H1 (cell line): ENCODE data around the gene AMPD3. TPM values are rescaled to one million over a fixed set of nuclear protein-coding genes. Genes with fewer than 3 reads are reported as not detected.
A peak's percentile ranks its signal among the peaks of the same experiment; 100 is the strongest.

Experiments
- CTCF ChIA-PET: fragments of 300-600 bp; sonication (Branson Sonifier 250); formaldehyde crosslinking; loops from one replicate; lab custom pipeline; 2021; ENCODE audit not compliant: partially characterized antibody; lab: Charles Lee
- POLR2A ChIA-PET: fragments of 300-600 bp; sonication (Branson Sonifier 250); formaldehyde crosslinking; loops from one replicate; lab custom pipeline; 2021; ENCODE audit warnings: inconsistent platforms; ENCODE audit not compliant: partially characterized antibody; lab: Charles Lee
- DNase-seq, 2 experiments: peaks; one replicate each; pipeline versions ENCODE4 v3.0.0 to v3.0.0-alpha.2; 2010 to 2022; ENCODE audit warnings: low spot score in 2 of 2, low read depth in 1 of 2, mixed read lengths in 1 of 2
- FAIRE-seq: peaks from 2 replicates; lab custom pipeline; 2011; peaks lifted over from hg19 to GRCh38; lab: Jason Lieb, UNC
- H2AFZ ChIP-seq: 2 replicates; pipeline ENCODE4 v1.8.1; 2012; ENCODE audit warnings: low read length, inconsistent platforms
- H2AK5ac ChIP-seq: 2 replicates; pipeline ENCODE4 v1.6.1; 2013; ENCODE audit warnings: low read depth, low read length
- H2BK120ac ChIP-seq: replicated peaks from 2 replicates; pipeline ENCODE3; 2013; ENCODE audit warnings: low read depth, low read length, inconsistent platforms
- H2BK12ac ChIP-seq: 2 replicates; pipeline ENCODE4 v1.6.1; 2013; ENCODE audit warnings: low read depth, low read length
- H2BK15ac ChIP-seq: 2 replicates; pipeline ENCODE4 v1.6.1; 2013; ENCODE audit warnings: low read length
- H2BK20ac ChIP-seq: 2 replicates; pipeline ENCODE4 v1.6.1; 2013; ENCODE audit warnings: low read length
- H2BK5ac ChIP-seq: 2 replicates; pipeline ENCODE4 v1.6.1; 2013; ENCODE audit warnings: low read depth, low read length
- H3K14ac ChIP-seq: 2 replicates; pipeline ENCODE4 v1.6.1; 2013; ENCODE audit warnings: inconsistent platforms; ENCODE audit not compliant: insufficient read length
- H3K18ac ChIP-seq: 2 replicates; pipeline ENCODE4 v1.6.1; 2013; ENCODE audit warnings: low read length; ENCODE audit errors: extremely low read depth
- H3K23ac ChIP-seq: 2 replicates; pipeline ENCODE4 v1.6.1; 2013; ENCODE audit warnings: inconsistent platforms; ENCODE audit not compliant: insufficient read length
- H3K23me2 ChIP-seq: 2 replicates; pipeline ENCODE4 v1.6.1; 2013; ENCODE audit warnings: low read depth, low read length
- H3K27ac ChIP-seq: 2 replicates; pipeline ENCODE4 v1.6.1; 2011; ENCODE audit warnings: low read depth, low read length, inconsistent platforms
- H3K27me3 ChIP-seq, 4 experiments: replicated peaks in 1 of 4; 1 replicate in 1 of 4; 2 replicates in 3 of 4; pipeline versions ENCODE4 v1.6.1 to v1.8.1; 2011 to 2013; ENCODE audit warnings: low read length in 3 of 4, mild to moderate bottlenecking in 3 of 4, inconsistent platforms in 2 of 4, mixed read lengths in 2 of 4, moderate library complexity in 1 of 4; ENCODE audit not compliant: control insufficient read depth in 3 of 4, insufficient read depth in 3 of 4; ENCODE audit errors: extremely low read depth in 1 of 4
- H3K36me3 ChIP-seq, 4 experiments: 2 replicates each; pipeline versions ENCODE4 v1.6.1 to v1.8.1; 2011 to 2013; ENCODE audit warnings: mild to moderate bottlenecking in 4 of 4, low read length in 3 of 4, moderate library complexity in 2 of 4, control low read depth in 1 of 4, inconsistent platforms in 1 of 4; ENCODE audit not compliant: insufficient read depth in 4 of 4, control insufficient read depth in 2 of 4
- H3K4ac ChIP-seq: replicated peaks from 2 replicates; pipeline ENCODE3; 2013; ENCODE audit warnings: low read length, low read depth, mixed read lengths, inconsistent platforms; ENCODE audit not compliant: insufficient read length
- H3K4me1 ChIP-seq, 4 experiments: replicated peaks in 1 of 4; 1 replicate in 1 of 4; 2 replicates in 3 of 4; pipeline versions ENCODE4 v1.6.1 to v1.8.1; 2011 to 2013; ENCODE audit warnings: low read length in 3 of 4, inconsistent platforms in 2 of 4, mixed read lengths in 1 of 4; ENCODE audit not compliant: insufficient read depth in 4 of 4, control insufficient read depth in 3 of 4
- H3K4me2 ChIP-seq, 2 experiments: 2 replicates each; pipeline versions ENCODE4 v1.6.1 to v1.8.1; 2011 to 2013; ENCODE audit warnings: low read depth in 2 of 2, low read length in 2 of 2, control low read depth in 1 of 2, inconsistent platforms in 1 of 2, mild to moderate bottlenecking in 1 of 2; ENCODE audit not compliant: insufficient read depth in 1 of 2
- H3K4me3 ChIP-seq, 4 experiments: fragments of 200-600, 300-600 bp in 1 of 4; sonication (generic), shearing (Covaris generic), sonication (Bioruptor Twin) in 1 of 4; 2 replicates each; pipeline versions ENCODE4 v1.5.1 to v1.8.1; 2011 to 2016; ENCODE audit warnings: low read length in 4 of 4, low read depth in 3 of 4, control low read depth in 2 of 4, inconsistent platforms in 2 of 4, mild to moderate bottlenecking in 2 of 4, mixed read lengths in 1 of 4, moderate library complexity in 1 of 4; ENCODE audit not compliant: insufficient read depth in 2 of 4; ENCODE audit errors: extremely low read depth in 1 of 4
- H3K56ac ChIP-seq: replicated peaks from 2 replicates; pipeline ENCODE3; 2013; ENCODE audit warnings: low read depth, mild to moderate bottlenecking, mixed read lengths, low read length, inconsistent platforms; ENCODE audit not compliant: insufficient read length
- H3K79me1 ChIP-seq: 2 replicates; pipeline ENCODE4 v1.6.1; 2013; ENCODE audit warnings: low read depth, low read length, control low read depth
- H3K79me2 ChIP-seq, 2 experiments: 2 replicates each; pipeline versions ENCODE4 v1.6.1 to v1.8.1; 2012 to 2013; ENCODE audit warnings: low read length in 2 of 2, mild to moderate bottlenecking in 2 of 2, inconsistent platforms in 1 of 2; ENCODE audit not compliant: insufficient read depth in 2 of 2, control insufficient read depth in 1 of 2
- H3K9ac ChIP-seq, 4 experiments: replicated peaks in 1 of 4; 1 replicate in 1 of 4; 2 replicates in 3 of 4; pipeline versions ENCODE4 v1.6.1 to v1.8.1; 2011 to 2013; ENCODE audit warnings: low read depth in 3 of 4, low read length in 3 of 4, control low read depth in 2 of 4, mild to moderate bottlenecking in 2 of 4, moderate library complexity in 2 of 4, inconsistent platforms in 1 of 4; ENCODE audit errors: extremely low read depth in 1 of 4
- H3K9me3 ChIP-seq, 2 experiments: 2 replicates each; pipeline versions ENCODE4 v1.6.1 to v1.8.1; 2012 to 2013; ENCODE audit warnings: mild to moderate bottlenecking in 2 of 2, moderate library complexity in 2 of 2, control low read depth in 1 of 2, inconsistent platforms in 1 of 2, low read depth in 1 of 2, low read length in 1 of 2, mixed read lengths in 1 of 2; ENCODE audit not compliant: insufficient read depth in 2 of 2
- H4K20me1 ChIP-seq, 2 experiments: replicated peaks in 1 of 2; 2 replicates each; pipeline versions ENCODE3 to v1.8.1; 2011 to 2013; ENCODE audit warnings: inconsistent platforms in 2 of 2, low read length in 2 of 2, mild to moderate bottlenecking in 1 of 2; ENCODE audit not compliant: insufficient read depth in 2 of 2, control insufficient read depth in 1 of 2
- H4K5ac ChIP-seq: 2 replicates; pipeline ENCODE4 v1.6.1; 2013; ENCODE audit warnings: low read length, low read depth, mixed read lengths, inconsistent platforms; ENCODE audit not compliant: insufficient read length
- H4K8ac ChIP-seq: 2 replicates; pipeline ENCODE4 v1.8.0; 2013; ENCODE audit warnings: mild to moderate bottlenecking, moderate library complexity, low read length, inconsistent platforms; ENCODE audit not compliant: insufficient read depth; ENCODE audit errors: extremely low read depth
- H4K91ac ChIP-seq: replicated peaks from 2 replicates; pipeline ENCODE3; 2013; ENCODE audit warnings: low read length, mixed read lengths, inconsistent platforms; ENCODE audit not compliant: insufficient read length
- BACH1 ChIP-seq: IDR thresholded peaks from 2 replicates; pipeline ENCODE4 v1.6.1; 2012; ENCODE audit warnings: low read length, improper control_type of control experiment
- GABPA ChIP-seq: IDR thresholded peaks from 2 replicates; pipeline ENCODE4 v1.6.1; 2011; ENCODE audit warnings: mild to moderate bottlenecking, low read length, moderate library complexity, borderline replicate concordance; ENCODE audit not compliant: insufficient read depth
- JUN ChIP-seq: IDR thresholded peaks from 2 replicates; pipeline ENCODE4 v1.6.1; 2011; ENCODE audit warnings: low read depth, mild to moderate bottlenecking, improper control_type of control experiment, low read length
- KDM1A ChIP-seq: fragments of 200-600, 300-600 bp; sonication (generic); IDR thresholded peaks from 2 replicates; pipeline ENCODE4 v1.7.1; 2016; ENCODE audit warnings: mild to moderate bottlenecking, low read length, borderline replicate concordance
- KDM5A ChIP-seq: fragments of 200-600 bp; IDR thresholded peaks from 2 replicates; pipeline ENCODE4 v1.7.1; 2012; ENCODE audit warnings: mild to moderate bottlenecking, low read length, inconsistent platforms, mixed read lengths
- POLR2AphosphoS5 ChIP-seq: IDR thresholded peaks from 2 replicates; pipeline ENCODE4 v1.6.1; 2011; ENCODE audit warnings: low read depth, low read length
- SIX5 ChIP-seq: IDR thresholded peaks from 2 replicates; pipeline ENCODE4 v1.6.1; 2011; ENCODE audit warnings: mild to moderate bottlenecking, low read depth, low read length
- SP2 ChIP-seq: IDR thresholded peaks from 2 replicates; pipeline ENCODE4 v1.6.1; 2012; ENCODE audit warnings: mild to moderate bottlenecking, low read length, inconsistent platforms
- TAF7 ChIP-seq: optimal IDR thresholded peaks from 2 replicates; pipeline ENCODE3; 2011; ENCODE audit warnings: low read depth, mild to moderate bottlenecking, inconsistent platforms, low read length, moderate library complexity, borderline replicate concordance
- YY1 ChIP-seq: IDR thresholded peaks from 2 replicates; pipeline ENCODE4 v1.6.1; 2011; ENCODE audit warnings: low read depth, mild to moderate bottlenecking, low read length
- WGBS, 2 experiments: shearing (Covaris generic) in 1 of 2; methylation state at CpG; one replicate each; pipeline versions ENCODE4 v1.1.6 to v1.1.7; 2013 to 2015; ENCODE audit warnings: low lambda C conversion rate in 2 of 2, mixed read lengths in 2 of 2, inconsistent platforms in 1 of 2, low coverage in 1 of 2, missing lambda C conversion rate in 1 of 2; ENCODE audit not compliant: insufficient replicate concordance in 2 of 2, insufficient coverage in 1 of 2, insufficient read length in 1 of 2; ENCODE audit errors: extremely low coverage in 1 of 2, missing lambda C conversion rate in 1 of 2; 5-methylcytosine and 5-hydroxymethylcytosine counted together
- polyA plus RNA-seq, 7 experiments: library from polyadenylated mRNA; depleted of rRNA in 3 of 7; stranded (reverse) in 5 of 7; unstranded in 2 of 7; fragments of >200 nt in 5 of 7; fragments of 200-250 nt in 2 of 7; gene quantifications; 1 replicate in 5 of 7; 2 replicates in 1 of 7; 4 replicates in 1 of 7; pipeline versions ENCODE4 v1.2.1 to v1.2.3, GENCODE V29; 2011 to 2013; ENCODE audit warnings: missing spikeins in 2 of 7, mixed read lengths in 2 of 7
- total RNA-seq: library from RNA; stranded (reverse); fragmentation: NEBNext Ultra II Directional; extraction: Animal tissue kit (Norgen Biotek cat#: 25700); gene quantifications from 2 replicates; pipeline ENCODE4 v1.2.1, GENCODE V29; 2021

AMPD3 gene
- total and polyA plus RNA-seq, 2 of the 8 experiments (the other 6 are each of a cell fraction or from before 2014, with no cell fraction given) = 4.0 to 6.3 TPM

DNA sequence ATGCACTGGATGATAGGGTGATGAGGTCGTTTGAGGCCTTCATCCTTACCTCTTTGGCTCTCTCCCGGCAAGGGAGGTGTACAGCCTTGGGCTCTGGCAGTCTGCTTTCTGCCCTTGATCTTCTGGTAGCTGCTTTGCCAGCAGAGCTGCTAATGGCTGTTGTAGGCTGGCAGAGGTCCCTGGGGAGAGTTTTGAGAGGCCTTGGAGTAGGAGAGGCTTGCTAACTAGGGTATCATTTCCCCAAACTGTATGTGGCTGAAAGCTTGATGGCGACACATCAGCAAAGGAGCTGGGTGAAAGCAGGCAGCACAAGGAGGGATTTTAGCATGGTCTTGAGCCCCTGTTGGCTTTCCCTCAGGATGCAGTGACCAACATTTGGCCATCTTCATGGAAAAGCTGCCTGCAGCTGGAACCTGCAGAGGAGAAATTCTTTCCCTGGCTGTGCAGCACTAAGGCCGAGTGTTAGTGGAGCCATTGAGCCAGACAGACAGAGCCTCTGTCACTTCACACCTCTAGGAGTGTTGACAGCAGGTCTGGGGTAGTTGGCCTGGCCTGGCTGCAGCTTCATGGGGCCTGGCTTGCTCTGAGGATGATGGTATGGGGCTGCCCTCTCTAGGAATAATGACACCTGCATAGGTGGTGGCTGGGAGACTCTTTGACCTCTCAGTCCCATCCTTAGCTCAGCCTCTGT lies 3.5 kb upstream of the AMPD3 start:
- no peak overlapping the region for H3K56ac ChIP-seq
- H2BK12ac ChIP-seq = peak overlapping the region; percentile 71; the same call in 1 of the 2 replicates
- H3K14ac ChIP-seq = no peak overlapping the region
- H3K27me3 ChIP-seq = peaks cover 0 to 27% (median 18%) of the 10 kb centered on the region in 4 experiments; a peak in 6 of 7 replicates
- no peaks in the 10 kb centered on the region for H3K9me3 ChIP-seq
- no peak overlapping the region for H3K23ac ChIP-seq
- POLR2A ChIA-PET = interaction anchor here (0.6 to 1.2 kb wide), 5 partner anchors 9 to 146 kb away, joined by 3 to 4 read pairs (median 3); partner anchors contain the start of gene RNF141
- no peak overlapping the region for H4K8ac ChIP-seq
- H3K27ac ChIP-seq = no peak overlapping the region
- WGBS, 2 experiments = 61% methylated on average over 4 of the region's 4 CpGs; no CpG with 5 or more reads in 1 of the 2 experiments
- no peak for FAIRE-seq
- H3K4me2 ChIP-seq = peak overlapping the region; percentile 56 to 98
- H2BK5ac ChIP-seq = no peak overlapping the region
- DNase-seq = no peak
- H3K79me2 ChIP-seq = no peaks in the 10 kb centered on the region
- peak overlapping the region; percentile 29 for H3K4ac ChIP-seq
- H3K9ac ChIP-seq = 0 out of 7 replicates have a peak overlapping the region, but pooled peaks of 1 of the 4 experiments have one; percentile 61
- no peak overlapping the region for H2BK20ac ChIP-seq
- H4K5ac ChIP-seq = peak overlapping the region; percentile 29
- H3K4me1 ChIP-seq = peaks cover 6 to 18% (median 9%) of the 10 kb centered on the region in 4 experiments
- no peaks in the 10 kb centered on the region for H3K79me1 ChIP-seq
- H2BK15ac ChIP-seq = peak overlapping the region; percentile 83; the same call in 1 of the 2 replicates
- no peaks in the 10 kb centered on the region for H4K20me1 ChIP-seq
- peak overlapping the region; percentile 32 to 74 (median 62); a peak in 6 of 8 replicates for H3K4me3 ChIP-seq
- H2AK5ac ChIP-seq = no peak overlapping the region
- H3K18ac ChIP-seq = no peak overlapping the region
- no peak for TF ChIP-seq KDM5A
- no peak for TF ChIP-seq YY1
- TF ChIP-seq JUN = no peak
- no peak for TF ChIP-seq KDM1A
- TF ChIP-seq POLR2AphosphoS5 = no peak
- TF ChIP-seq TAF7 = no peak
- no peak for TF ChIP-seq SIX5
- no peak for TF ChIP-seq SP2
- no peak for TF ChIP-seq BACH1
- no peak for TF ChIP-seq GABPA
- no peak overlapping the region for H2BK120ac ChIP-seq
- peak overlapping the region; percentile 66 for H4K91ac ChIP-seq
- no peak overlapping the region for H2AFZ ChIP-seq
- no peaks in the 10 kb centered on the region for H3K36me3 ChIP-seq
- peaks cover 11% of the 10 kb centered on the region for H3K23me2 ChIP-seq
- CTCF ChIA-PET = interaction anchor here (0.6 to 1.9 kb wide), 28 partner anchors 8 to 482 kb away, joined by 3 to 8 read pairs (median 4); no protein-coding TSS in a partner anchor
